WTC11 (cell line): ENCODE measurements around the gene EEFSEC. TPM values are rescaled to one million over a fixed set of nuclear protein-coding genes. Genes with fewer than 3 reads are reported as not detected.

Experiments used
- ATAC-seq: fragments of 200-7000 bp; cut with Tn5 transposase; 2 replicates; pipeline ENCODE4 v1.10.0; 2021; ENCODE audit warnings: mild to moderate bottlenecking, moderate library complexity
- CTCF ChIA-PET: fragments of 300-600 bp; sonication (Branson Sonifier 250); formaldehyde crosslinking; loops from one replicate; lab custom pipeline; 2021; ENCODE audit warnings: antibody characterized with exemption; lab: Charles Lee
- POLR2A ChIA-PET: fragments of 350-600 bp; sonication (Branson Sonifier 250); formaldehyde crosslinking; loops from one replicate; lab custom pipeline; 2021; ENCODE audit warnings: antibody characterized with exemption; lab: Charles Lee
- DNase-seq: peaks from one replicate; pipeline ENCODE4 v3.0.0; 2021; ENCODE audit warnings: low spot score
- H3K27ac Mint-ChIP-seq: 2 replicates; pipeline ENCODE4 v1.8.0; 2021; ENCODE audit warnings: mixed read lengths
- H3K27me3 Mint-ChIP-seq: 2 replicates; pipeline ENCODE4 v1.8.0; 2021; ENCODE audit warnings: low read depth, mild to moderate bottlenecking, moderate library complexity, mixed read lengths
- H3K36me3 Mint-ChIP-seq: 2 replicates; pipeline ENCODE4 v1.8.0; 2021; ENCODE audit warnings: mixed read lengths
- H3K4me1 Mint-ChIP-seq: 2 replicates; pipeline ENCODE4 v1.8.0; 2022; ENCODE audit warnings: mixed read lengths
- H3K4me3 Mint-ChIP-seq: 2 replicates; pipeline ENCODE4 v1.8.0; 2021; ENCODE audit warnings: mild to moderate bottlenecking, moderate library complexity, mixed read lengths
- H3K9me3 Mint-ChIP-seq: 2 replicates; pipeline ENCODE4 v1.8.0; 2021; ENCODE audit warnings: mixed read lengths
- CREB1 ChIP-seq: sonication (generic); formaldehyde crosslinking; IDR thresholded peaks from 2 replicates; pipeline ENCODE4 v1.8.0; 2023; ENCODE audit warnings: mild to moderate bottlenecking, missing genetic modification reagents
- ETV6 ChIP-seq: sonication (generic); formaldehyde crosslinking; IDR thresholded peaks from 2 replicates; pipeline ENCODE4 v1.8.1; 2022; ENCODE audit warnings: mild to moderate bottlenecking, missing genetic modification reagents
- FOXJ3 ChIP-seq: sonication (generic); formaldehyde crosslinking; IDR thresholded peaks from 2 replicates; pipeline ENCODE4 v1.9.0; 2021; ENCODE audit warnings: missing genetic modification reagents, mild to moderate bottlenecking, borderline replicate concordance
- GRHL2 ChIP-seq: fragments of 250-450 bp; sonication (Bioruptor Pico); IDR thresholded peaks from 2 replicates; pipeline ENCODE4 v1.8.0; 2022; ENCODE audit warnings: mild to moderate bottlenecking, moderate library complexity; ENCODE audit not compliant: insufficient replicate concordance, severe bottlenecking
- IRF2 ChIP-seq: sonication (generic); formaldehyde crosslinking; IDR thresholded peaks from 2 replicates; pipeline ENCODE4 v1.8.0; 2022; ENCODE audit warnings: low read depth, missing genetic modification reagents, borderline replicate concordance
- JAZF1 ChIP-seq: fragments of 250-450 bp; sonication (Bioruptor Pico); IDR thresholded peaks from 2 replicates; pipeline ENCODE4 v1.9.0; 2021; ENCODE audit warnings: moderate library complexity, mild to moderate bottlenecking, inconsistent platforms
- MXD4 ChIP-seq: fragments of 250-450 bp; sonication (Bioruptor Pico); IDR thresholded peaks from 2 replicates; pipeline ENCODE4 v1.8.0; 2021; ENCODE audit warnings: mild to moderate bottlenecking, moderate library complexity, borderline replicate concordance
- MYBL2 ChIP-seq: sonication (generic); formaldehyde crosslinking; IDR thresholded peaks from 2 replicates; pipeline ENCODE4 v1.8.1; 2023; ENCODE audit warnings: mild to moderate bottlenecking, moderate library complexity, missing genetic modification reagents
- NR3C1 ChIP-seq: sonication (generic); formaldehyde crosslinking; conservative IDR thresholded peaks from 2 replicates; pipeline ENCODE4 v1.8.1; 2023; ENCODE audit warnings: low read depth, mild to moderate bottlenecking, missing genetic modification reagents
- RELA ChIP-seq: sonication (generic); formaldehyde crosslinking; IDR thresholded peaks from 2 replicates; pipeline ENCODE4 v1.8.1; 2022; ENCODE audit warnings: missing genetic modification reagents, mild to moderate bottlenecking, borderline replicate concordance
- SOX15 ChIP-seq: fragments of 250-450 bp; sonication (Bioruptor Pico); IDR thresholded peaks from 2 replicates; pipeline ENCODE4 v1.9.0; 2021; ENCODE audit warnings: mild to moderate bottlenecking
- TP53 ChIP-seq: sonication (generic); formaldehyde crosslinking; IDR thresholded peaks from 2 replicates; pipeline ENCODE4 v1.8.1; 2023; ENCODE audit warnings: mild to moderate bottlenecking, missing genetic modification reagents
- ZNF232 ChIP-seq: sonication (generic); formaldehyde crosslinking; IDR thresholded peaks from 2 replicates; pipeline ENCODE4 v1.8.0; 2022; ENCODE audit warnings: mild to moderate bottlenecking, missing genetic modification reagents
- total RNA-seq: library from RNA; stranded (reverse); gene quantifications from 3 replicates; pipeline ENCODE4 v1.2.3, GENCODE V29; 2021
- TF ChIP-seq, protein P1 (sequence below): sonication (generic); formaldehyde crosslinking; IDR thresholded peaks from 2 replicates; pipeline ENCODE4 v1.8.1; 2023; ENCODE audit warnings: mild to moderate bottlenecking, missing genetic modification reagents, borderline replicate concordance
- TF ChIP-seq, protein P2 (sequence below): sonication (generic); formaldehyde crosslinking; IDR thresholded peaks from 2 replicates; pipeline ENCODE4 v1.8.1; 2022; ENCODE audit warnings: low read depth, missing genetic modification reagents, borderline replicate concordance
- TF ChIP-seq, protein P3 (sequence below): fragments of 250-450 bp; sonication (Bioruptor Pico); IDR thresholded peaks from 2 replicates; pipeline ENCODE4 v1.9.0; 2021; ENCODE audit warnings: mild to moderate bottlenecking
- TF ChIP-seq, protein P4 (sequence below): fragments of 250-450 bp; sonication (Bioruptor Pico); IDR thresholded peaks from 2 replicates; pipeline ENCODE4 v1.8.0; 2021; ENCODE audit warnings: mild to moderate bottlenecking
- TF ChIP-seq, protein P5 (sequence below): sonication (generic); formaldehyde crosslinking; IDR thresholded peaks from 2 replicates; pipeline ENCODE4 v1.8.0; 2022; ENCODE audit warnings: mild to moderate bottlenecking, missing genetic modification reagents
- TF ChIP-seq, protein P6 (sequence below): sonication (generic); formaldehyde crosslinking; conservative IDR thresholded peaks from 2 replicates; pipeline ENCODE4 v1.8.1; 2023; ENCODE audit warnings: mild to moderate bottlenecking, low read depth, missing genetic modification reagents, moderate library complexity
- TF ChIP-seq, protein P7 (sequence below): sonication (generic); formaldehyde crosslinking; IDR thresholded peaks from 2 replicates; pipeline ENCODE4 v1.8.1; 2023; ENCODE audit warnings: mild to moderate bottlenecking, missing genetic modification reagents, moderate library complexity
- TF ChIP-seq, protein P8 (sequence below): fragments of 250-450 bp; sonication (Bioruptor Pico); IDR thresholded peaks from 2 replicates; pipeline ENCODE4 v1.9.0; 2021; ENCODE audit warnings: mild to moderate bottlenecking

The EEFSEC gene
- total RNA-seq, 1 experiment from 2014 or later = 13.7 TPM

DNA sequence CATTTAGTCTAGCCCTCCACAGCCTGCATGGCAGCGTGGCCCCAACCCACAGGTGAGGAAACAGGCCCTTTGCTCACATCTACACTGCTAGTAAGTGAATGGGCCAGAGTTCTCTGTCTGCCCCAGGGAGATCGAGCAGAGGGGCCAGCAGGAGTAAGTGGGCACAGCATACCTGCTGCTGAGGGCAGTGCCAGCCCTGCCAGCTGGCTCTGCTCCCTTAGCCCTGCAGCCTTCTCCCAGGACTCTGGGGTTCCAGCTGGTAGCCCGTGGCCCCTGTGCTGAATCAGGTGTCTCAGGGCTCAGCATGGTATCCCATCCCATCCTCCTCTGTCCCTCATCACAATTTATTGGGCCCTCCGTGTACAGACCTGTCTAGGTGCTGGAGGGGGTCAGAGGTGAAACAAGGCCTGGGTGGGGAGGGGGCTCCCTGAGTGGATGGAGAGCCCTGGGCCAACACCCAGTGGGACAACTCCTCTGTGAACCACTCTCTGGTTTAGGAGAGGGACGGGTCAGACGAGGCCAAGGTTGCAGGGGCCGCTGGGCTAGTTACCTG is 211.6 kb downstream of the EEFSEC start:
- no peak for ATAC-seq
- ChIA-PET CTCF (interaction anchor here (0.8 to 1.0 kb wide), 2 partner anchors 9 to 43 kb away, joined by 3 read pairs; no protein-coding TSS in a partner anchor), POLR2A (no interaction called here)
- H3K4me3 Mint-ChIP-seq = no peak overlapping the region
- no peak for DNase-seq
- no peak overlapping the region for H3K27ac Mint-ChIP-seq
- TF ChIP-seq, protein P1, sequence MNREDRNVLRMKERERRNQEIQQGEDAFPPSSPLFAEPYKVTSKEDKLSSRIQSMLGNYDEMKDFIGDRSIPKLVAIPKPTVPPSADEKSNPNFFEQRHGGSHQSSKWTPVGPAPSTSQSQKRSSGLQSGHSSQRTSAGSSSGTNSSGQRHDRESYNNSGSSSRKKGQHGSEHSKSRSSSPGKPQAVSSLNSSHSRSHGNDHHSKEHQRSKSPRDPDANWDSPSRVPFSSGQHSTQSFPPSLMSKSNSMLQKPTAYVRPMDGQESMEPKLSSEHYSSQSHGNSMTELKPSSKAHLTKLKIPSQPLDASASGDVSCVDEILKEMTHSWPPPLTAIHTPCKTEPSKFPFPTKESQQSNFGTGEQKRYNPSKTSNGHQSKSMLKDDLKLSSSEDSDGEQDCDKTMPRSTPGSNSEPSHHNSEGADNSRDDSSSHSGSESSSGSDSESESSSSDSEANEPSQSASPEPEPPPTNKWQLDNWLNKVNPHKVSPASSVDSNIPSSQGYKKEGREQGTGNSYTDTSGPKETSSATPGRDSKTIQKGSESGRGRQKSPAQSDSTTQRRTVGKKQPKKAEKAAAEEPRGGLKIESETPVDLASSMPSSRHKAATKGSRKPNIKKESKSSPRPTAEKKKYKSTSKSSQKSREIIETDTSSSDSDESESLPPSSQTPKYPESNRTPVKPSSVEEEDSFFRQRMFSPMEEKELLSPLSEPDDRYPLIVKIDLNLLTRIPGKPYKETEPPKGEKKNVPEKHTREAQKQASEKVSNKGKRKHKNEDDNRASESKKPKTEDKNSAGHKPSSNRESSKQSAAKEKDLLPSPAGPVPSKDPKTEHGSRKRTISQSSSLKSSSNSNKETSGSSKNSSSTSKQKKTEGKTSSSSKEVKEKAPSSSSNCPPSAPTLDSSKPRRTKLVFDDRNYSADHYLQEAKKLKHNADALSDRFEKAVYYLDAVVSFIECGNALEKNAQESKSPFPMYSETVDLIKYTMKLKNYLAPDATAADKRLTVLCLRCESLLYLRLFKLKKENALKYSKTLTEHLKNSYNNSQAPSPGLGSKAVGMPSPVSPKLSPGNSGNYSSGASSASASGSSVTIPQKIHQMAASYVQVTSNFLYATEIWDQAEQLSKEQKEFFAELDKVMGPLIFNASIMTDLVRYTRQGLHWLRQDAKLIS (CRISPR knock-in tag) = no peak
- TF ChIP-seq MYBL2 (no peak), TP53 (CRISPR knock-in tag) (no peak), JAZF1 (CRISPR knock-in tag) (no peak), RELA (CRISPR knock-in tag) (no peak), IRF2 (CRISPR knock-in tag) (no peak), ETV6 (CRISPR knock-in tag) (no peak), GRHL2 (CRISPR knock-in tag) (no peak), MXD4 (CRISPR knock-in tag) (no peak)
- TF ChIP-seq, protein P2, sequence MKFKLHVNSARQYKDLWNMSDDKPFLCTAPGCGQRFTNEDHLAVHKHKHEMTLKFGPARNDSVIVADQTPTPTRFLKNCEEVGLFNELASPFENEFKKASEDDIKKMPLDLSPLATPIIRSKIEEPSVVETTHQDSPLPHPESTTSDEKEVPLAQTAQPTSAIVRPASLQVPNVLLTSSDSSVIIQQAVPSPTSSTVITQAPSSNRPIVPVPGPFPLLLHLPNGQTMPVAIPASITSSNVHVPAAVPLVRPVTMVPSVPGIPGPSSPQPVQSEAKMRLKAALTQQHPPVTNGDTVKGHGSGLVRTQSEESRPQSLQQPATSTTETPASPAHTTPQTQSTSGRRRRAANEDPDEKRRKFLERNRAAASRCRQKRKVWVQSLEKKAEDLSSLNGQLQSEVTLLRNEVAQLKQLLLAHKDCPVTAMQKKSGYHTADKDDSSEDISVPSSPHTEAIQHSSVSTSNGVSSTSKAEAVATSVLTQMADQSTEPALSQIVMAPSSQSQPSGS (CRISPR knock-in tag) = no peak
- TF ChIP-seq, protein P3, sequence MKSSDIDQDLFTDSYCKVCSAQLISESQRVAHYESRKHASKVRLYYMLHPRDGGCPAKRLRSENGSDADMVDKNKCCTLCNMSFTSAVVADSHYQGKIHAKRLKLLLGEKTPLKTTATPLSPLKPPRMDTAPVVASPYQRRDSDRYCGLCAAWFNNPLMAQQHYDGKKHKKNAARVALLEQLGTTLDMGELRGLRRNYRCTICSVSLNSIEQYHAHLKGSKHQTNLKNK (CRISPR knock-in tag) = no peak
- peaks cover 8% of the 10 kb centered on the region for H3K4me1 Mint-ChIP-seq
- no peaks in the 10 kb centered on the region for H3K9me3 Mint-ChIP-seq
- no peaks in the 10 kb centered on the region for H3K27me3 Mint-ChIP-seq
- no peaks in the 10 kb centered on the region for H3K36me3 Mint-ChIP-seq

DNA sequence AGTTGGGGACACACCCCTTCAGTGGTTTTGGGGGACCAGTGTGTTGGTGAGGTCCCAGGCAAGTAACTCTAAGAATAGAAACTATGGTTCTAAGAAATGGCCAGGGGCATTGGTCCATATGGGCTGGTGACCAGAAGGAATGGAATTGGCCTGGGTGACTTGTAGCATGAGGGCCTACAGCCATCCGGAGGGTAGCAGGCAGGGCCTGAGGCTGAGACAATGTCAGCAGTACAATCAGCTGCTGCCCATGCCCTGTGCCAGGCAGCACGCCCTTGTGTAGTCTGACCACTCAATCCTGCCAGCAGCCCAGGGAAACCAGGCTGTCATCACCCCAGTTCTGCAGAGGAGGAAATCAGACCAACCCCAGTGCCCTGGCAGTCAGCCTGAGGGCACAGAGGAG is 212.9 kb downstream of the EEFSEC start:
- no peaks in the 10 kb centered on the region for H3K27me3 Mint-ChIP-seq
- no peak for ATAC-seq
- TF ChIP-seq, protein P4, sequence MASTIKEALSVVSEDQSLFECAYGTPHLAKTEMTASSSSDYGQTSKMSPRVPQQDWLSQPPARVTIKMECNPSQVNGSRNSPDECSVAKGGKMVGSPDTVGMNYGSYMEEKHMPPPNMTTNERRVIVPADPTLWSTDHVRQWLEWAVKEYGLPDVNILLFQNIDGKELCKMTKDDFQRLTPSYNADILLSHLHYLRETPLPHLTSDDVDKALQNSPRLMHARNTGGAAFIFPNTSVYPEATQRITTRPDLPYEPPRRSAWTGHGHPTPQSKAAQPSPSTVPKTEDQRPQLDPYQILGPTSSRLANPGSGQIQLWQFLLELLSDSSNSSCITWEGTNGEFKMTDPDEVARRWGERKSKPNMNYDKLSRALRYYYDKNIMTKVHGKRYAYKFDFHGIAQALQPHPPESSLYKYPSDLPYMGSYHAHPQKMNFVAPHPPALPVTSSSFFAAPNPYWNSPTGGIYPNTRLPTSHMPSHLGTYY = no peak
- TF ChIP-seq, protein P5, sequence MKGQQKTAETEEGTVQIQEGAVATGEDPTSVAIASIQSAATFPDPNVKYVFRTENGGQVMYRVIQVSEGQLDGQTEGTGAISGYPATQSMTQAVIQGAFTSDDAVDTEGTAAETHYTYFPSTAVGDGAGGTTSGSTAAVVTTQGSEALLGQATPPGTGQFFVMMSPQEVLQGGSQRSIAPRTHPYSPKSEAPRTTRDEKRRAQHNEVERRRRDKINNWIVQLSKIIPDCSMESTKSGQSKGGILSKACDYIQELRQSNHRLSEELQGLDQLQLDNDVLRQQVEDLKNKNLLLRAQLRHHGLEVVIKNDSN (CRISPR knock-in tag) = no peak
- TF ChIP-seq FOXJ3 (no peak), SOX15 (CRISPR knock-in tag) (no peak), JAZF1 (CRISPR knock-in tag) (no peak), NR3C1 (no peak), CREB1 (CRISPR knock-in tag) (no peak), ZNF232 (CRISPR knock-in tag) (no peak)
- TF ChIP-seq, protein P6, sequence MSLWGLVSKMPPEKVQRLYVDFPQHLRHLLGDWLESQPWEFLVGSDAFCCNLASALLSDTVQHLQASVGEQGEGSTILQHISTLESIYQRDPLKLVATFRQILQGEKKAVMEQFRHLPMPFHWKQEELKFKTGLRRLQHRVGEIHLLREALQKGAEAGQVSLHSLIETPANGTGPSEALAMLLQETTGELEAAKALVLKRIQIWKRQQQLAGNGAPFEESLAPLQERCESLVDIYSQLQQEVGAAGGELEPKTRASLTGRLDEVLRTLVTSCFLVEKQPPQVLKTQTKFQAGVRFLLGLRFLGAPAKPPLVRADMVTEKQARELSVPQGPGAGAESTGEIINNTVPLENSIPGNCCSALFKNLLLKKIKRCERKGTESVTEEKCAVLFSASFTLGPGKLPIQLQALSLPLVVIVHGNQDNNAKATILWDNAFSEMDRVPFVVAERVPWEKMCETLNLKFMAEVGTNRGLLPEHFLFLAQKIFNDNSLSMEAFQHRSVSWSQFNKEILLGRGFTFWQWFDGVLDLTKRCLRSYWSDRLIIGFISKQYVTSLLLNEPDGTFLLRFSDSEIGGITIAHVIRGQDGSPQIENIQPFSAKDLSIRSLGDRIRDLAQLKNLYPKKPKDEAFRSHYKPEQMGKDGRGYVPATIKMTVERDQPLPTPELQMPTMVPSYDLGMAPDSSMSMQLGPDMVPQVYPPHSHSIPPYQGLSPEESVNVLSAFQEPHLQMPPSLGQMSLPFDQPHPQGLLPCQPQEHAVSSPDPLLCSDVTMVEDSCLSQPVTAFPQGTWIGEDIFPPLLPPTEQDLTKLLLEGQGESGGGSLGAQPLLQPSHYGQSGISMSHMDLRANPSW (CRISPR knock-in tag) = no peak
- TF ChIP-seq, protein P7, sequence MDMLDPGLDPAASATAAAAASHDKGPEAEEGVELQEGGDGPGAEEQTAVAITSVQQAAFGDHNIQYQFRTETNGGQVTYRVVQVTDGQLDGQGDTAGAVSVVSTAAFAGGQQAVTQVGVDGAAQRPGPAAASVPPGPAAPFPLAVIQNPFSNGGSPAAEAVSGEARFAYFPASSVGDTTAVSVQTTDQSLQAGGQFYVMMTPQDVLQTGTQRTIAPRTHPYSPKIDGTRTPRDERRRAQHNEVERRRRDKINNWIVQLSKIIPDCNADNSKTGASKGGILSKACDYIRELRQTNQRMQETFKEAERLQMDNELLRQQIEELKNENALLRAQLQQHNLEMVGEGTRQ = no peak
- TF ChIP-seq, protein P8, sequence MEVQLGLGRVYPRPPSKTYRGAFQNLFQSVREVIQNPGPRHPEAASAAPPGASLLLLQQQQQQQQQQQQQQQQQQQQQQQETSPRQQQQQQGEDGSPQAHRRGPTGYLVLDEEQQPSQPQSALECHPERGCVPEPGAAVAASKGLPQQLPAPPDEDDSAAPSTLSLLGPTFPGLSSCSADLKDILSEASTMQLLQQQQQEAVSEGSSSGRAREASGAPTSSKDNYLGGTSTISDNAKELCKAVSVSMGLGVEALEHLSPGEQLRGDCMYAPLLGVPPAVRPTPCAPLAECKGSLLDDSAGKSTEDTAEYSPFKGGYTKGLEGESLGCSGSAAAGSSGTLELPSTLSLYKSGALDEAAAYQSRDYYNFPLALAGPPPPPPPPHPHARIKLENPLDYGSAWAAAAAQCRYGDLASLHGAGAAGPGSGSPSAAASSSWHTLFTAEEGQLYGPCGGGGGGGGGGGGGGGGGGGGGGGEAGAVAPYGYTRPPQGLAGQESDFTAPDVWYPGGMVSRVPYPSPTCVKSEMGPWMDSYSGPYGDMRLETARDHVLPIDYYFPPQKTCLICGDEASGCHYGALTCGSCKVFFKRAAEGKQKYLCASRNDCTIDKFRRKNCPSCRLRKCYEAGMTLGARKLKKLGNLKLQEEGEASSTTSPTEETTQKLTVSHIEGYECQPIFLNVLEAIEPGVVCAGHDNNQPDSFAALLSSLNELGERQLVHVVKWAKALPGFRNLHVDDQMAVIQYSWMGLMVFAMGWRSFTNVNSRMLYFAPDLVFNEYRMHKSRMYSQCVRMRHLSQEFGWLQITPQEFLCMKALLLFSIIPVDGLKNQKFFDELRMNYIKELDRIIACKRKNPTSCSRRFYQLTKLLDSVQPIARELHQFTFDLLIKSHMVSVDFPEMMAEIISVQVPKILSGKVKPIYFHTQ (CRISPR knock-in tag) = no peak

More for the DNA sequence above, 212.9 kb downstream of the EEFSEC start:
- ChIA-PET CTCF (no interaction called here), POLR2A (no interaction called here)
- Mint-ChIP-seq H3K4me3 (no peak overlapping the region), H3K4me1 (peaks cover 8% of the 10 kb centered on the region), H3K27ac (peak overlapping the region; percentile 41; the same call in 1 of the 2 replicates), H3K9me3 (no peaks in the 10 kb centered on the region), H3K36me3 (no peaks in the 10 kb centered on the region)
- no peak for DNase-seq
